CD14-positive monocyte (primary cell): ENCODE data around the gene OSBP2. TPM values are rescaled to one million over a fixed set of nuclear protein-coding genes. Genes with fewer than 3 reads are reported as not detected.

Experiments used
- DNase-seq, 3 donors: peaks; one replicate each; pipeline ENCODE4 v3.0.0-alpha.2; 2011 to 2022
- H2AFZ ChIP-seq: 2 replicates; pipeline ENCODE4 v1.6.0; 2012; ENCODE audit warnings: mild to moderate bottlenecking, low read depth, low read length, inconsistent platforms; ENCODE audit not compliant: insufficient read depth, poor library complexity, severe bottlenecking
- H3K27ac ChIP-seq, 2 donors: 1 replicate in 1 of 2; 2 replicates in 1 of 2; pipeline ENCODE4 v1.5.1; 2012 to 2013; ENCODE audit warnings: low read length in 2 of 2, control low read depth in 1 of 2, inconsistent platforms in 1 of 2, low read depth in 1 of 2, mild to moderate bottlenecking in 1 of 2
- H3K27me3 ChIP-seq, 2 donors: one replicate each; pipeline versions ENCODE4 v1.6.0 to v1.6.1; 2011 to 2013; ENCODE audit warnings: low read length in 2 of 2; ENCODE audit not compliant: control insufficient read depth in 2 of 2, insufficient read depth in 2 of 2
- H3K36me3 ChIP-seq, 2 donors: replicated peaks in 1 of 2; 1 replicate in 1 of 2; 2 replicates in 1 of 2; pipeline versions ENCODE4 v1.5.1 to v1.6.1; 2012 to 2013; ENCODE audit warnings: low read length in 2 of 2, control low read depth in 1 of 2, inconsistent platforms in 1 of 2, mild to moderate bottlenecking in 1 of 2; ENCODE audit not compliant: insufficient read depth in 2 of 2, control insufficient read depth in 1 of 2
- H3K4me1 ChIP-seq, 2 donors: 1 replicate in 1 of 2; 2 replicates in 1 of 2; pipeline versions ENCODE4 v1.5.1 to v1.6.1; 2012 to 2013; ENCODE audit warnings: low read length in 2 of 2, control low read depth in 1 of 2, inconsistent platforms in 1 of 2, mild to moderate bottlenecking in 1 of 2, moderate library complexity in 1 of 2; ENCODE audit not compliant: insufficient read depth in 2 of 2, control insufficient read depth in 1 of 2
- H3K4me2 ChIP-seq: replicated peaks from 2 replicates; pipeline ENCODE3; 2012; ENCODE audit warnings: low read length, moderate library complexity, mild to moderate bottlenecking; ENCODE audit not compliant: poor library complexity, severe bottlenecking; ENCODE audit errors: extremely low read depth
- H3K4me3 ChIP-seq, 3 experiments: fragments of 200-600 bp in 1 of 3; sonication (generic) in 1 of 3; replicated peaks in 1 of 3; 1 replicate in 2 of 3; 2 replicates in 1 of 3; pipeline ENCODE4 v1.5.1; 2011 to 2013; ENCODE audit warnings: low read length in 3 of 3, mild to moderate bottlenecking in 3 of 3, control low read depth in 2 of 3, low read depth in 2 of 3, inconsistent platforms in 1 of 3, moderate library complexity in 1 of 3
- H3K79me2 ChIP-seq: 2 replicates; pipeline ENCODE4 v1.6.0; 2012; ENCODE audit warnings: mild to moderate bottlenecking, control low read depth, inconsistent platforms, low read length, moderate library complexity; ENCODE audit not compliant: insufficient read depth
- H3K9ac ChIP-seq: 2 replicates; pipeline ENCODE4 v1.6.0; 2017; ENCODE audit warnings: low read length, mild to moderate bottlenecking; ENCODE audit not compliant: insufficient read depth, poor library complexity, severe bottlenecking
- H3K9me3 ChIP-seq, 2 donors: replicated peaks in 1 of 2; 1 replicate in 1 of 2; 2 replicates in 1 of 2; pipeline versions ENCODE4 v1.5.1 to v1.6.1; 2012 to 2013; ENCODE audit warnings: low read length in 2 of 2, control low read depth in 1 of 2; ENCODE audit not compliant: control insufficient read depth in 1 of 2, insufficient read depth in 1 of 2
- H4K20me1 ChIP-seq: 2 replicates; pipeline ENCODE4 v1.6.0; 2012; ENCODE audit warnings: mild to moderate bottlenecking, low read length, control low read depth, moderate library complexity; ENCODE audit not compliant: insufficient read depth
- H3K27ac Mint-ChIP-seq, 7 donors: one replicate each; pipeline ENCODE4 v1.8.0; 2020; ENCODE audit warnings: mild to moderate bottlenecking in 7 of 7, mixed read lengths in 7 of 7, moderate library complexity in 6 of 7, inconsistent platforms in 2 of 7
- H3K27me3 Mint-ChIP-seq, 3 donors: one replicate each; pipeline ENCODE4 v1.8.0; 2021 to 2022; ENCODE audit warnings: low read depth in 3 of 3, mild to moderate bottlenecking in 3 of 3, mixed read lengths in 3 of 3, moderate library complexity in 3 of 3, inconsistent platforms in 1 of 3
- H3K36me3 Mint-ChIP-seq, 2 donors: one replicate each; pipeline ENCODE4 v1.8.0; 2020; ENCODE audit warnings: mixed read lengths in 2 of 2, inconsistent platforms in 1 of 2, mild to moderate bottlenecking in 1 of 2
- H3K4me1 Mint-ChIP-seq: one replicate; pipeline ENCODE4 v1.8.0; 2020; ENCODE audit warnings: mild to moderate bottlenecking, mixed read lengths
- H3K4me3 Mint-ChIP-seq, 2 donors: one replicate each; pipeline ENCODE4 v1.8.0; 2020; ENCODE audit warnings: mild to moderate bottlenecking in 2 of 2, mixed read lengths in 2 of 2, moderate library complexity in 1 of 2
- H3K9me3 Mint-ChIP-seq, 7 donors: one replicate each; pipeline ENCODE4 v1.8.0; 2020 to 2022; ENCODE audit warnings: mixed read lengths in 7 of 7, mild to moderate bottlenecking in 6 of 7, moderate library complexity in 6 of 7, inconsistent platforms in 2 of 7
- CTCF ChIP-seq: fragments of 200-600 bp; IDR thresholded peaks from one replicate; pipeline ENCODE4 v1.8.0; 2022; ENCODE audit warnings: antibody characterized with exemption, mild to moderate bottlenecking
- WGBS: methylation state at CpG from one replicate; pipeline ENCODE4 v1.1.5; 2013; ENCODE audit warnings: missing lambda C conversion rate; ENCODE audit not compliant: insufficient coverage; 5-methylcytosine and 5-hydroxymethylcytosine counted together
- intact Hi-C, 2 donors: fragments of 100-400 bp; cut with micrococcal nuclease; formaldehyde crosslinking; loops; one replicate each; pipeline versions ENCODE4 v1.15.0 to v1.15.1; 2023
- polyA plus RNA-seq, 3 donors: library from polyadenylated mRNA; depleted of rRNA in 1 of 3; unstranded in 2 of 3; stranded (reverse) in 1 of 3; fragments of 300-500 nt in 2 of 3; fragments of >200 nt in 1 of 3; fragmentation: Illumina TruSeq in 2 of 3; gene quantifications; 1 replicate in 2 of 3; 2 replicates in 1 of 3; pipeline ENCODE4 v1.2.3, GENCODE V29; 2012 to 2021

The OSBP2 gene
- polyA plus RNA-seq, 3 donors: 0.21 to 0.54 TPM; not detected in 1

DNA sequence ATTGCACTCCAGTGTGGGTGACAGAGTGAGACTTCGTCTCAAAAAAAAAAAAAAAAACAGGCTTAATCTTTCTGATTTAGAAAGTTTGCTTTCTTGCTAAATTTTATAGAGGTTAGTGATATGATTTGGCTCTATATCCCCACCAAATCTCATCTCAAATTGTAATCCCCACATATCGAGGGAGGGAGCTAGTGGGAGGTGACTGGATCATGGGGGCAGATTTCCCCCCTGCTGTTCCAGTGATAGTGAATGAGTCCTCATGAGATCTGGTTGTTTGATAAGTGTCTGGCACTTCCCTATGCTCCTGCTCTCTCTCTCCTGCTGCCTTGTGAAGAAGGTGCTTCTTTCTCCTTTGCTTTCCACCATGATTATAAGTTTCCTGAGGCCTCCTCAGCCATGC, 90.9 kb downstream of the OSBP2 start:
- Histone ChIP-seq H3K79me2 (no peaks in the 10 kb centered on the region), H3K4me2 (no peak overlapping the region), H3K4me3 (no peak overlapping the region), H3K27ac (no peak overlapping the region), H4K20me1 (no peaks in the 10 kb centered on the region), H3K4me1 (no peaks in the 10 kb centered on the region), H3K36me3 (no peaks in the 10 kb centered on the region), H3K9ac (no peak overlapping the region), H3K27me3 (no peaks in the 10 kb centered on the region), H3K9me3 (no peaks in the 10 kb centered on the region), H2AFZ (no peak overlapping the region)
- TF ChIP-seq CTCF: no peak
- H3K27me3 Mint-ChIP-seq: peaks cover 3 to 5% (median 4%) of the 10 kb centered on the region in 3 donors
- no peaks in the 10 kb centered on the region for H3K36me3 Mint-ChIP-seq
- peaks cover 0 to 9% (median 0%) of the 10 kb centered on the region in 7 donors for H3K9me3 Mint-ChIP-seq
- intact Hi-C loops: no loop called here
- no CpG with 5 or more reads among the region's 2 CpGs for WGBS
- no peak overlapping the region for H3K27ac Mint-ChIP-seq
- DNase-seq: no peak
- H3K4me1 Mint-ChIP-seq: no peaks in the 10 kb centered on the region
- H3K4me3 Mint-ChIP-seq: no peak overlapping the region

DNA sequence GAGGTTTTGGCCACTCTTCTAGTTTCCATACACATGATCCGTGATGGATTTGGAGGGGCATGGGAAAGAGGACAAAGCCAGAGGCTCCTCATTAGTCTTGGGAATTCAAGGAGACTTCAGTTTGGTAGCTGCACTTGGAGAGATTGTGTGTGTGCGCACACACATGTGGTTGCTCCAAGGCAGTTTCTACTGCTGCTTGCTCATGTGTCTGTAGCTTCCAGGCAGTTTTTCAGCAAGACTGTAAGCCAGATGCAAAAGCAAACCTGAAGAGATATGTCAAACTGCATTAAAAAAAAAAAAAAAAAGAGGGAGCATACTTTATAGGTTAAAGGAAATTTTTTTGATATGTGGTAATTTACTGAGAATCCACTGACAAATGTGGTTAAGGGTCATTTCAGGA, 95.7 kb downstream of the OSBP2 start:
- Mint-ChIP-seq H3K4me1 (no peaks in the 10 kb centered on the region), H3K36me3 (no peaks in the 10 kb centered on the region), H3K27me3 (peaks cover 2 to 6% (median 4%) of the 10 kb centered on the region in 3 donors), H3K4me3 (no peak overlapping the region), H3K9me3 (peaks cover 0 to 10% (median 2%) of the 10 kb centered on the region in 7 donors), H3K27ac (no peak overlapping the region)
- Histone ChIP-seq H3K27me3 (no peaks in the 10 kb centered on the region), H2AFZ (no peak overlapping the region), H3K36me3 (no peaks in the 10 kb centered on the region), H3K4me1 (no peaks in the 10 kb centered on the region), H3K27ac (no peak overlapping the region), H3K79me2 (no peaks in the 10 kb centered on the region), H3K9ac (no peak overlapping the region), H3K4me2 (no peak overlapping the region), H3K4me3 (no peak overlapping the region), H3K9me3 (no peaks in the 10 kb centered on the region), H4K20me1 (no peaks in the 10 kb centered on the region)
- TF ChIP-seq CTCF: no peak
- intact Hi-C loops: no loop called here
- WGBS: 90% methylated on average over 2 of the region's 2 CpGs
- no peak for DNase-seq
